H9 (cell line): ENCODE measurements around the gene INTS3. TPM values are rescaled to one million over a fixed set of nuclear protein-coding genes. Genes with fewer than 3 reads are reported as not detected.

Experiments used
- DNase-seq: peaks from one replicate; pipeline ENCODE4 v3.0.0-alpha.2; 2017
- H2AFZ ChIP-seq: one replicate; pipeline ENCODE4 v1.6.1; 2013; ENCODE audit warnings: mild to moderate bottlenecking, low read length, control low read depth, moderate library complexity
- H2AK5ac ChIP-seq: 2 replicates; pipeline ENCODE4 v1.6.1; 2013; ENCODE audit warnings: low read length, control low read depth, mixed read lengths; ENCODE audit not compliant: insufficient read length
- H2BK120ac ChIP-seq: one replicate; pipeline ENCODE4 v1.6.1; 2013; ENCODE audit warnings: low read depth, mild to moderate bottlenecking, low read length, control low read depth, inconsistent platforms; ENCODE audit not compliant: poor library complexity, severe bottlenecking
- H2BK12ac ChIP-seq: 2 replicates; pipeline ENCODE4 v1.6.1; 2013; ENCODE audit warnings: low read length, control low read depth, mixed read lengths, low read depth; ENCODE audit not compliant: insufficient read length
- H2BK15ac ChIP-seq: 2 replicates; pipeline ENCODE4 v1.6.1; 2013; ENCODE audit warnings: low read depth, low read length, control low read depth
- H2BK20ac ChIP-seq: one replicate; pipeline ENCODE4 v1.6.1; 2013; ENCODE audit warnings: low read depth, mild to moderate bottlenecking, low read length, control low read depth, inconsistent platforms; ENCODE audit not compliant: poor library complexity, severe bottlenecking
- H2BK5ac ChIP-seq: 2 replicates; pipeline ENCODE4 v1.6.1; 2013; ENCODE audit warnings: low read length, control low read depth, mixed read lengths; ENCODE audit not compliant: insufficient read length
- H3K14ac ChIP-seq: 2 replicates; pipeline ENCODE4 v1.6.1; 2013; ENCODE audit warnings: low read length, control low read depth; ENCODE audit not compliant: insufficient read depth
- H3K18ac ChIP-seq: 2 replicates; pipeline ENCODE4 v1.6.1; 2013; ENCODE audit warnings: low read depth, mild to moderate bottlenecking, mixed read lengths, low read length, control low read depth; ENCODE audit not compliant: insufficient read length
- H3K23ac ChIP-seq: 2 replicates; pipeline ENCODE4 v1.6.1; 2013; ENCODE audit warnings: low read length, control low read depth, mixed read lengths, low read depth; ENCODE audit not compliant: insufficient read length
- H3K23me2 ChIP-seq: 2 replicates; pipeline ENCODE4 v1.6.1; 2013; ENCODE audit warnings: low read depth, mild to moderate bottlenecking, mixed read lengths, low read length, control low read depth; ENCODE audit not compliant: insufficient read length, poor library complexity, severe bottlenecking
- H3K27ac ChIP-seq: 2 replicates; pipeline ENCODE4 v1.5.1; 2013; ENCODE audit warnings: low read length, control low read depth, mixed read lengths, low read depth; ENCODE audit not compliant: insufficient read length
- H3K27me3 ChIP-seq: 2 replicates; pipeline ENCODE4 v1.6.1; 2013; ENCODE audit warnings: low read length, control low read depth, inconsistent platforms; ENCODE audit not compliant: insufficient read depth
- H3K4ac ChIP-seq: 2 replicates; pipeline ENCODE4 v1.6.1; 2013; ENCODE audit warnings: low read depth, mild to moderate bottlenecking, control low read depth, inconsistent platforms, low read length, moderate library complexity
- H3K4me1 ChIP-seq: 2 replicates; pipeline ENCODE4 v1.6.1; 2013; ENCODE audit warnings: low read length, control low read depth, inconsistent platforms; ENCODE audit not compliant: insufficient read depth
- H3K4me2 ChIP-seq: 2 replicates; pipeline ENCODE4 v1.6.1; 2013; ENCODE audit warnings: low read length, control low read depth, mixed read lengths; ENCODE audit not compliant: insufficient read length, insufficient read depth
- H3K56ac ChIP-seq: 2 replicates; pipeline ENCODE4 v1.6.1; 2013; ENCODE audit warnings: low read depth, mild to moderate bottlenecking, mixed read lengths, low read length, control low read depth; ENCODE audit not compliant: insufficient read length
- H3K79me1 ChIP-seq: 2 replicates; pipeline ENCODE4 v1.6.1; 2013; ENCODE audit warnings: low read depth, mild to moderate bottlenecking, moderate library complexity, low read length, control low read depth, inconsistent platforms; ENCODE audit not compliant: insufficient read depth, poor library complexity, severe bottlenecking
- H3K79me2 ChIP-seq: 2 replicates; pipeline ENCODE4 v1.6.1; 2013; ENCODE audit warnings: low read length, control low read depth, inconsistent platforms; ENCODE audit not compliant: insufficient read depth
- H3K9ac ChIP-seq: 2 replicates; pipeline ENCODE4 v1.6.1; 2013; ENCODE audit warnings: low read length, control low read depth, mixed read lengths; ENCODE audit not compliant: insufficient read length; ENCODE audit errors: extremely low read depth
- H3K9me3 ChIP-seq: one replicate; pipeline ENCODE4 v1.6.1; 2013; ENCODE audit warnings: low read depth, low read length, inconsistent platforms; ENCODE audit not compliant: control insufficient read depth
- H3T11ph ChIP-seq: one replicate; pipeline ENCODE4 v1.6.1; 2013; ENCODE audit warnings: mild to moderate bottlenecking, low read length, control low read depth, inconsistent platforms
- H4K20me1 ChIP-seq: one replicate; pipeline ENCODE4 v1.6.1; 2013; ENCODE audit not compliant: control insufficient read depth, insufficient read length, insufficient read depth
- H4K5ac ChIP-seq: 2 replicates; pipeline ENCODE4 v1.6.1; 2013; ENCODE audit warnings: low read depth, mild to moderate bottlenecking, mixed read lengths, low read length, control low read depth; ENCODE audit not compliant: insufficient read length
- H4K8ac ChIP-seq: replicated peaks from 2 replicates; pipeline ENCODE4 v1.6.1; 2013; ENCODE audit warnings: low read length, control low read depth, mixed read lengths, low read depth; ENCODE audit not compliant: insufficient read length
- H4K91ac ChIP-seq: 2 replicates; pipeline ENCODE4 v1.6.1; 2013; ENCODE audit warnings: low read depth, mild to moderate bottlenecking, moderate library complexity, mixed read lengths, low read length, control low read depth; ENCODE audit not compliant: insufficient read length
- H3K27ac Mint-ChIP-seq, 3 experiments: 2 replicates in 2 of 3; 3 replicates in 1 of 3; pipeline ENCODE4 v1.8.0; 2020 to 2021; ENCODE audit warnings: mixed read lengths in 3 of 3, mild to moderate bottlenecking in 1 of 3, moderate library complexity in 1 of 3
- H3K27me3 Mint-ChIP-seq: 2 replicates; pipeline ENCODE4 v1.8.0; 2021; ENCODE audit warnings: low read depth, mild to moderate bottlenecking, moderate library complexity, mixed read lengths
- H3K36me3 Mint-ChIP-seq, 3 experiments: 2 replicates in 2 of 3; 3 replicates in 1 of 3; pipeline ENCODE4 v1.8.0; 2020 to 2021; ENCODE audit warnings: low read depth in 3 of 3, mixed read lengths in 3 of 3; ENCODE audit not compliant: insufficient read depth in 1 of 3
- H3K4me1 Mint-ChIP-seq, 2 experiments: 2 replicates each; pipeline ENCODE4 v1.8.0; 2020; ENCODE audit warnings: mixed read lengths in 2 of 2
- H3K4me3 Mint-ChIP-seq, 2 experiments: 2 replicates in 1 of 2; 3 replicates in 1 of 2; pipeline ENCODE4 v1.8.0; 2020 to 2021; ENCODE audit warnings: mild to moderate bottlenecking in 2 of 2, mixed read lengths in 2 of 2, moderate library complexity in 1 of 2
- H3K9me3 Mint-ChIP-seq, 2 experiments: 2 replicates in 1 of 2; 3 replicates in 1 of 2; pipeline ENCODE4 v1.8.0; 2020; ENCODE audit warnings: mild to moderate bottlenecking in 2 of 2, mixed read lengths in 2 of 2, moderate library complexity in 1 of 2
- CTCF ChIP-seq: fragments of 200-600 bp; sonication (generic); conservative IDR thresholded peaks from 3 replicates; pipeline ENCODE4 v1.8.0; 2021; ENCODE audit warnings: antibody characterized with exemption, mild to moderate bottlenecking
- WGBS: extraction: QIAGEN DNeasy Blood & Tissue Kit; methylation state at CpG from one replicate; pipeline ENCODE4 v1.1.7; 2013; ENCODE audit warnings: missing lambda C conversion rate, low lambda C conversion rate, mixed read lengths; ENCODE audit not compliant: insufficient read length; ENCODE audit errors: extremely low coverage; 5-methylcytosine and 5-hydroxymethylcytosine counted together
- total RNA-seq: library from RNA; stranded (reverse); gene quantifications from 2 replicates; pipeline ENCODE4 v1.2.1, GENCODE V29; 2021

The INTS3 gene
- total RNA-seq, 1 experiment from 2014 or later = 67.1 TPM

GRCh38 chr1:153778824-153779519, 51.1 kb downstream of the INTS3 start:
- DNase-seq = no peak
- H2BK15ac ChIP-seq = no peak overlapping the region
- no peaks in the 10 kb centered on the region for H3K9me3 Mint-ChIP-seq
- no peak overlapping the region for H3K23ac ChIP-seq
- no peaks in the 10 kb centered on the region for H3K27me3 ChIP-seq
- no peak overlapping the region for H2BK20ac ChIP-seq
- H4K91ac ChIP-seq = no peak overlapping the region
- H2AFZ ChIP-seq = no peak overlapping the region
- H2BK12ac ChIP-seq = no peak overlapping the region
- H3T11ph ChIP-seq = no peak overlapping the region
- no peak overlapping the region for H2BK5ac ChIP-seq
- H3K14ac ChIP-seq = no peak overlapping the region
- peaks cover 33 to 35% of the 10 kb centered on the region in 2 experiments for H3K4me1 Mint-ChIP-seq
- no peak overlapping the region for H4K5ac ChIP-seq
- peaks cover 1 to 30% (median 22%) of the 10 kb centered on the region in 3 experiments; a peak in 6 of 7 replicates for H3K36me3 Mint-ChIP-seq
- TF ChIP-seq CTCF = no peak
- no peaks in the 10 kb centered on the region for H3K79me2 ChIP-seq
- H2BK120ac ChIP-seq = no peak overlapping the region
- H3K27ac ChIP-seq = no peak overlapping the region
- no peak overlapping the region for H2AK5ac ChIP-seq
- H3K27me3 Mint-ChIP-seq = no peaks in the 10 kb centered on the region
- H3K27ac Mint-ChIP-seq = no peak overlapping the region
- no peak overlapping the region for H4K8ac ChIP-seq
- H3K23me2 ChIP-seq = peaks cover 10% of the 10 kb centered on the region
- H3K9ac ChIP-seq = no peak overlapping the region
- no peaks in the 10 kb centered on the region for H3K9me3 ChIP-seq
- H3K56ac ChIP-seq = no peak overlapping the region
- no peaks in the 10 kb centered on the region for H3K79me1 ChIP-seq
- no CpG with 5 or more reads among the region's 18 CpGs for WGBS
- H3K18ac ChIP-seq = no peak overlapping the region
- H3K4me3 Mint-ChIP-seq = no peak overlapping the region
- H3K4ac ChIP-seq = no peak overlapping the region
- H3K4me2 ChIP-seq = no peak overlapping the region
- H3K4me1 ChIP-seq = peaks cover 3% of the 10 kb centered on the region; the same call in 1 of the 2 replicates
- no peaks in the 10 kb centered on the region for H4K20me1 ChIP-seq
